GM18870 (cell line): ENCODE data around the gene FHIT.
"Not testable (repeated sequence)": the region's sequence is repeated elsewhere in the genome, so short reads cannot be mapped to it uniquely, and the experiment has no call there.

Experiments
- ATAC-seq: cut with Tn5 transposase; IDR thresholded peaks from one replicate; pipeline ENCODE4 v1.9.1; 2021; ENCODE audit warnings: moderate library complexity; ENCODE audit not compliant: unreplicated experiment

Gene FHIT

DNA sequence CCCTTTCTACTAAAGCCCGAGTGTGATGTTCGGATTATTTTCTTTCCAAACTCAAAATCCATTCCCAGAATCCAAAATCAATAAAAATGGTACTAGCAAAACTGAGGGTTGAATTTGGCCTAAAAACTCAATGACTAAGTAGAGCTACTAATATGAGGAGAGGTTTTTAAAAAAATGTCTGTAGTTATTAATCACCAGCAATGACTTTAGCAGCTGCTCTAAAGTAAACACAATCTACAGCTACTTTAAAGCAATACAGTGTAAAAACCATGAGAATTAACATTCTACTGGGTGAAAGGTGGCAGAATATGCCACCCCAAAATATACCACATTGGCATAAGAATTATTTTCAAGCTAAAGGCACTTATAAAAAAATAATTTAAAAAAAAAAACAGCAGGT lies 23.5 kb downstream of the FHIT start:
- ATAC-seq, result no peak

- ATAC-seq, result no peak
Measured at GRCh38 chr3:61226166-61226686, 25.0 kb downstream of the FHIT start.

- no peak for ATAC-seq
Measured at GRCh38 chr3:61224823-61225222, 26.4 kb downstream of the FHIT start.

GRCh38 chr3:61223451-61223850 lies 27.8 kb downstream of the FHIT start:
- no peak for ATAC-seq

DNA sequence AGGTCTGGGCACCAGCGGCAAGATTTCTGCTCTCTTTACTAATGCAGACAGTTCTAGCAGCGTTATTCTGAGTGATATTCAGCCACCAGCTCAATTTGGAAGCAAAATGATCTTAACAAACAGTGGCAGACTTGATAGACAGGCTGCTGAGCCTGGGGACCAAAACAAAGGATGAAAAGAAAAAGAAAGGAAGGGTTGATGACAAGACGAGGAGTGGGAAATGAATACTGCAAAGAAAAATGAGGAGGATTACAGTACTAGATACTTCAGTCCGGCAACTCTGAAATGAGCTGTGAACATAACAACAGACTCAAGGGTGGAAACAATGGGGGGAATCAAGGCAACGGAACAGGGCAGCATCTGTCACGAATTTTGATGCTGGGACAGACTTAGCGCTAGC lies 28.8 kb downstream of the FHIT start:
- no peak for ATAC-seq

DNA sequence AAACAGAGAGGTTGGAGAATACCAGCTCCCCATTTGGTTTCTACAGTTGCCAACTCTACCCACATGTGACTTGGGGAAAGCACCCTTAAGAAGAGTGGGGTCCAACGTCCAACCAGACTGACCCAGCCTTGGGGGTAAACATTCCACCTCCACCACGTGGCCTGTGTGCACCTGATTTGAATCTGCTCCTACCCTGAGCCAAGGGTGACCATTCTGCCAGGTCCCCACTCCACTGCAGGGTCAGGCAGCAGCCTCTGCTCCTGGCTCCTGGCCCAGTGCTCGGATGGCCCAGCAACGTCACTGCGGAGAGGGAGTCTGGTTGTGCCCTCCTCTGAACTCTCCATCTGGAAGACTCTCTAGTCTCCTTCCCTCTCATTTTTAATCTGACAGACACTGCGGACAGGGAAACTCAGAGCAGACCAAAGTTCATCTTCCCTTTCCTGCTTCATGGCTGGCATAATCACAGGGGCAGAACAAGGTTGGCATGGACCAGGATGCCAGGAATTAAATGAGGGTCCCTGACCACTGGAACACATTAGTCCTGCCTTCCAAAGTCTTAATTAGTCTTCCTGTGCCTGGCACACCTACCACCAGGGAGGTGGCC lies 29.4 kb downstream of the FHIT start:
- ATAC-seq, result no peak

DNA sequence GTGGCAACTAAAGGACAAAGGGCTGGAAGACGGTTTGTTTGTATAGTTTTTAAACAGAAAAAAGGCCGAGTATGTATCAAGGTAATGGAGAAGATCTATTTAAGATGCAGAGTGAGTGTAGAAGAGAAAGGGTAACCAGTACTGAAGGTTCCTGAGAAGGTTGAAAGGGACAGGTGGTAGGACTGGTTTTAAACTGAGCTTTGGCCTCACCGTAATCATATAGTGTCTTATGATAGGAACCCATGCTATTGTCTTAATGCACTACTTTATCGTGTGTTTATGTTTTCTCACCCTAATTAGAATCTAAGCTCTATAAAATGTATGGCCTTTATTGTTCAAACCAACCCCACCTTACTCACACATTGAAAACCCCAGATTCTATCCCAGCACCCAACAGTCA lies 32.7 kb downstream of the FHIT start:
- ATAC-seq, result no peak

- not testable (repeated sequence) for ATAC-seq
Measured at GRCh38 chr3:61216171-61216570, 35.1 kb downstream of the FHIT start.

GRCh38 chr3:61202086-61202485 lies 49.2 kb downstream of the FHIT start:
- ATAC-seq, result no peak

DNA sequence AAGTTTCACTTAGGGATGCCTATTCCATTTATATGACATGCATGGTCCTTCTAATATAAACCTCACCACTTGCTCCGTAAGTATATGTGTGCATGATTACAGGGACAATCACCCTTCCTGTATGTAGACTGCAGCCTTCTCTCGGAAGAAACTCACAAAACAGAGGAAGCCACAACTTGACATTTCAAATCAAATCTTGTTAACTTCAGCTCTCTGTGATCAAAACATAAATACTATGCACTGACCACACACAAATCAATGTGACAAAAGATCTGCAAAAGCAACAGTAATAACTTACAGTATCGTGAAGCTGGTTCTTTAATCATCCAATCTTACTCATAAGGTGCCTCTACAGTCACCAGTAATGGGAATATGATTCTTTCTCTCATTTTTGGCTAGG lies 50.2 kb downstream of the FHIT start:
- ATAC-seq, result no peak

DNA sequence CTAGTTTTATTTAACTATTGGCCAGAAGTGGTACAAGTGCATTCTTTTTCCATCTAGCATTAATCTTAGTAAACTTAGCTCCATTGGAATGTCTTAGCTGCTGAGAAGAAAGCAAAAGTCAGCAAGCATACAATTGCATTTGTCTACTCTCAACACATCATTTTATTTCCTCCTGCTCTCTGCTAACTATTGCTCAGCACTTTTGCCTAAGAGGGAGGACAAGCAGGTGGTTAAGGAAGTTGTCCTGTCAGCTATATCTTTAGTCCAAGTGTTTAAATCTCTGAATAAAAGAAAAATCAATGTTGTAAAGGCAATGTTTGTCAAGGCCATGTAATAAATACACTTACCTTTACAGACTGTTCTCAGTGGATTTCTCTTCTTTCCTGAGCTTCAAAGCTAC lies 51.0 kb downstream of the FHIT start:
- ATAC-seq, result no peak

GRCh38 chr3:61199843-61200242 lies 51.4 kb downstream of the FHIT start:
- ATAC-seq, result no peak

DNA sequence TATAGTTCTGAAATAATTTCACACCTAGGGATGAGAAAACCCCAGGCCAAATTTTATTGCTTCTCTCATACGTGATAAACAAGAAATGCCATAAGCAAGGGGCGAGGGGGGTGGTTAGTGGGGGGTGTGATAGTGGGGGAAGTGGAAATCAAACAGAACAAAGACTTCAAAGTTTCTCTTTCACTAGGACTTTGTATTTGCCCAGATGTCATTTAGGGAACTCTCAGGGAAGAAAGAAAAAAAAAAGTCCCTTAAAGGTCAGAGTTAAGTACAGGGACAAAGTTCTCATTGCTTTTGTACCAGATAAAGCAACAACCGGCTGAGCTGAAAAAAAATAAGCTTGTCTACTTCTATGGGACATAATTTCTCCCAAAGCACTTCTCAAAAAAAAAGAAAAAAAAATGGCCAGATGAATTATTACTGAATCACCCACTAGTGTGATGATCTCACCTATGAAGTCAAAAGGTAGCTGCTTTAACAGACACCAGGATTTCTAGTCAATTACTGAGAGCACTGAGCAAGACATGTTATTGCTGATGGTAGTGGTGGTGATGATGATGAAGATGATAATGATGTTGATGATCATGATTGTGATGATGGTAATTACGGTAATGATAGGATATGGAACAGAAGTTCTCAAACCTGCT lies 56.2 kb downstream of the FHIT start:
- ATAC-seq, result no peak

DNA sequence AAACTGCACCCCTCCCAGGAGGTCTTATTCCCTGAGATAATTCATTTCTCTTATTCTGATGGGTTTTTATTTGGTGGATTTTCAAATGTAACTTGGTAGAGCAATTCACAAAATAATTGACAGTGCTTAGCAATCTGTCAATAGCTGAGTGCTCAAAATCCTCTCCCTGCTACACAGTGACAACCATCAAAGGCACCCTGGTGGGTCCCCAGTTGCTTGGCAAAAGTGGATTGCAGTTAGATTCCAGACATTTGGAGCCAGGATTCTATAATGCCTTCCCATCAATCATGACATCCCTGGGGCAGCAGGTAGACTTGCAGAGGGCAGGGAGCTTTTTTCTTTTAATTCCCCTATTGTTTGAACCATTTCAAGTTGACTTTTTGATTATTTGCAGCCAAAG lies 59.0 kb downstream of the FHIT start:
- ATAC-seq, result no peak

DNA sequence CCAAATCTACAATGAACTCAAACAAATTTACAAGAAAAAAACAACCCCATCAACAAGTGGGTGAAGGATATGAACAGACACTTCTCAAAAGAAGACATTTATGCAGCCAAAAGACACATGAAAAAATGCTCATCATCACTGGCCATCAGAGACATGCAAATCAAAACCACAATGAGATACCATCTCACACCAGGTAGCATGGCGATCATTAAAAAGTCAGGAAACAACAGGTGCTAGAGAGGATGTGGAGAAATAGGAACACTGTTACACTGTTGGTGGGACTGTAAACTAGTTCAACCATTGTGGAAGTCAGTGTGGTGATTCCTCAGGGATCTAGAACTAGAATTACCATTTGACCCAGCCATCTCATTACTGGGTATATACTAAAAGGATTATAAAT lies 61.0 kb downstream of the FHIT start:
- ATAC-seq, result not testable (repeated sequence)

GRCh38 chr3:61186030-61186429 lies 65.2 kb downstream of the FHIT start:
- ATAC-seq, result no peak

DNA sequence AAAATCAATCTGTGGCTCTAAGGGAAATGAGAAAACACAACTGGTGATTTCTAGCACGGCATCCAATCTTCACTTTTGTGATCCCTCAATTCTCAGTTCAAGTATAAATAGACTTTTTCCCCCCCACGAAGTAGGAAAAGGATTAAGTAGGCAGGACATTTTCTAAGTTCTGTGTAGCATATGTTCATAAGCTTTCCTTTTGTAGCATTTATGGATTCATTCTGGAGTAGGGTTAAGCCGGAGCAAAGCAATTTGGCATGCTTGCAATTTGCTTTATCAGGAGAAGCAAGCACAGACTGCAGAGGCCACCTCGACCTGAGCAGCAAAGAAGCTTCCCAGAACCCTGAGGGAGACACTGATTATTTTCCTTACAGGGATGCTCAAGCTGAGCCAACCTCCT lies 66.3 kb downstream of the FHIT start:
- no peak for ATAC-seq

DNA sequence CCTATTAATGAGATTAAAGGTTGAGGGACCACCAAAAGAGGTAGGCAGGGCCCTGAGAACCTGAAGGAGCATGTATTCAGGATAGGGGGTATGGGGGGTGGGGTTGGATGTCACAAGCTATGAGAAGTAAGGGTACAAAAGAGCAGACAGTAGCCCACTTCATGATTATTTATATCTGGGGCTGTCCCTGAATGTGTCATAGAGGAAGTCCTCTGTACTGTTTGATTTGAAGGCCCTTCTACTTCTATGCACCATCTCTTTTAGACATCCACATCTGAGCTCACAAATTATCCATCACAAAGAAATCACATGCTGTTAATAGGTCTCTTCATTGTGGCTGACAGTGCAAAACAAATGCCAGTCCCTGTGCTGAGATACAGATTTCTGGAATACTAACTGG lies 68.6 kb downstream of the FHIT start:
- no peak for ATAC-seq

- ATAC-seq, result peak; percentile 98
Measured at GRCh38 chr3:61181874-61182273, 69.4 kb downstream of the FHIT start.

GRCh38 chr3:61180206-61180605 lies 71.0 kb downstream of the FHIT start:
- ATAC-seq, result no peak

DNA sequence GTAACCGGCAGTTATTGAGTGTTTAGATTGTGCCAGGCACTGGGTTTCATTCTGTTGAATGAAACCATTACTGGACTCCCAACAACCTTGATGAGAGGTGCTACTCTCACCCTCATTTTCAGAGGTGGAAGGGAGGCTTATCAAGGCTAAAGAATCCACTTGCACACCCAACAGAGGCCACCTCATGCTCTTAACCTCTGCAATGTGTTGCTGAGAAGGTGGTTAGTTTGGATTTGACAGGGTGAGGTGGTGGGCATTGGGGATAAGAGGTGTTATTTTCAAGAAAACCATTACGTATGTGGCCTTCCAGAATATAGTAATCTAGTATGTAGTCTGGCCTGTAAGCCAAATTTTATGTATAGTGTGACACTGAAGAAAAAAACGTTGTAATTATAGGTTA lies 73.1 kb downstream of the FHIT start:
- ATAC-seq, result no peak

DNA sequence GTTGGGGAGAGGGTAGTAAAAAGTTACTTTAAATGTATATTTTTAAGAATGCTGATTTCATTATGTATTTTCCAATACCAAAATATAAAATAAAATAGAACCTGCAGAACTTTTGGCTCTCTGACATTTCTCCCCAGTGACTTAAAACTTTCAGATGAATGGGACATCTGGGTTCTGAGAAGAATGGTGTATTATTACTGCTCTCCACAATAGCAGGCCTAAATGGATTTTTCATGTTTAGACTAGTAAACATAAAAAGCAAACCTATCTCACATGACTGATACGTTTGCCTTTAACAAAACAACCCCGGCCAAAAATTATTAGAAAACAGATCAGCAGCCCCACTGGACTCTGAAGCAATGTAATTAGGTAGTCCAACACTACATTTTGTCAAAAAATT lies 73.8 kb downstream of the FHIT start:
- no peak for ATAC-seq

DNA sequence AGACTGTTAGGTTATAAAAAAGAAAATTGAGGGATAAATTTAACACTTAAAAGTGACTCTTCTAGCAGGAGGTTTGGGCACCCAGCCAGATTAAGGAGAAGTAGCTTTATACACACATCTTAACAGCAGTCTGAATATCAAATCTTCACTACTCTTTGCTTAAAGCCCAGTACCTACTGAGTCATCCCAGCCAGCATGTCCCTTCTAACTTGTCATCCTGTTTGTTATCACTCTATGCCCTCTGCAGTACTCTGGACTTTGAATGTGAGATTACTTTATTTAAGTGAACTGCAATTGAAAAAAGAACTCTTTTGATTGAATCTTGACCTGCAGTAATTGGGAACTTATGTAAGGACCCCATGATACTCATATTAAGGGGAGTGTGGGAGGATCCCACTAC lies 77.6 kb downstream of the FHIT start:
- no peak for ATAC-seq
